LHCN-M2 (cell line): Measurements from ENCODE around the gene RNF169. TPM values are rescaled to one million over a fixed set of nuclear protein-coding genes. Genes with fewer than 3 reads are reported as not detected.
A peak's percentile ranks its signal among the peaks of the same experiment; 100 is the strongest.
"Not testable (repeated sequence)": the region's sequence is repeated elsewhere in the genome, so short reads cannot be mapped to it uniquely, and the experiment has no call there.

ENCODE experiments used
- DNase-seq: peaks from one replicate; pipeline ENCODE4 v3.0.0-alpha.2; 2012; ENCODE audit warnings: low read depth
- total RNA-seq: library from RNA; depleted of rRNA; stranded (reverse); fragments of >200 nt; gene quantifications from 2 replicates; pipeline ENCODE4 v1.2.3, GENCODE V29; 2014

Gene RNF169
- total RNA-seq, 1 experiment from 2014 or later, result 14.9 TPM

GRCh38 chr11:74822170-74822569 lies 73.5 kb downstream of the RNF169 start:
- peak; percentile 36 for DNase-seq

DNA sequence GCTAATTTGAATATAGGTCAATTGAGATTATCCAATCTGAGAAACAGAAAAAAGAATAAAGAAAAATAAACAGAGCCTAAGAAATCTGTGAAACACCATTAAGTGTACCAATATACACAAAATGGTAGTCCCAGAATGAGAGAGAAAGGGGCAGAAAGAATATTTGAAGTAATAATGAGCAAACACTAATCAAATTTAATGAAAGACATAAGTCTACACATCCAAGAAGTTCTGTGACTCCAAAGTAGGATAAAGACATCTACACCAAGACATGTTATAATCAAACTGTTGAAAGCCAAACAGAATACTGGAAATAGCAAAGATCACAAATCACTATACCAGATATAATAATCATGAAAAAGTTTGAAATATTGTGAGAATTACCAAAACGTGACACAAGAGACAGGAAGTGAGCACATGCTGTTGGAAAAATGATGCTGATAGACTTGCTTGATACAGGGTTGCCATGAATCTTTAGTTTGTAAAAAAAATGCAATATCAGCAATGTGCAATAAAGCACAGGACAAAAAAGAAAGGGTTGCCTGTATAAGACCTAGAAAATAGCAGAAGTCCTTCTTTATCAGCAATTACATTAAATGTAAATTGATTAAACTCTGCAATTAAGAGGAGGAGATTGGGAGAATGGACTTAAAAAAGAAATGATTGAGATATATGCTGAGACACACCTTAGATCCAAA lies 75.8 kb downstream of the RNF169 start:
- no peak for DNase-seq

DNA sequence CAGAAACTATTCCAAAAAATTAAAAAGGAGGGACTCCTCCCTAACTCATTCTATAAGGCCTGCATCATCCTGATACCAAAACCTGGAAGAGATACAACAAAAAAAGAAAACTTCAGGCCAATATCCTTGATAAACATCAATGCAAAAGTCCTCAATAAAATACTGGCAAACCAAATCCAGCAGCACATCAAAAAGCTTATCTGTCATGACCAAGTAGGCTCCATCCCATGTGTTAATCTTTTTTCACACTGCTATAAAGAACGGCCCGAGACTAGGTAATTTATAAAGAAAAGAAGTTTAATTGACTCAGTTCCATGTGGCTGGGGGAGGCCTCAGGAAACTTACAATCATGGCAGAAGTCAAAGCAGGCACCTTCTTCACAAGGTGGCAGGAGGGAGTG lies 76.9 kb downstream of the RNF169 start:
- DNase-seq, result not testable (repeated sequence)

DNA sequence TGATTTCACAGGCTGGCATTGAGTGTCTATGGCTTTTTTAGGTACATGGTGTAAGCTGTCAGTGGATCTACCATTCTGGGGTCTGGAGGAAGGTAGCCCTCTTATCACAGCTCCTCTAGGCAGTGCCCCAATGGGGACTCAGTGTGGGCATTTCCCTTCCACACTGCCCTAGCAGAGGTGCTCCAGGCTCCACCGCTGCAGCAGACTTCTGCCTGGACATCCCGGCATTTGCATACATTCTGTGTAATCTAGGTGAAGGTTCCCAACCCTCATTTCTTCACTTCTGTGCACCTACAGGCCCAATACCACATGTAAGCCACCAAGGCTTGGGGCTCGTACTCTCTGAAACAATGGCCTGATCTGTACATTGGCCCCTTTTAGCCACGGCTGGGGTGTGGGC lies 78.3 kb downstream of the RNF169 start:
- no peak for DNase-seq

DNA sequence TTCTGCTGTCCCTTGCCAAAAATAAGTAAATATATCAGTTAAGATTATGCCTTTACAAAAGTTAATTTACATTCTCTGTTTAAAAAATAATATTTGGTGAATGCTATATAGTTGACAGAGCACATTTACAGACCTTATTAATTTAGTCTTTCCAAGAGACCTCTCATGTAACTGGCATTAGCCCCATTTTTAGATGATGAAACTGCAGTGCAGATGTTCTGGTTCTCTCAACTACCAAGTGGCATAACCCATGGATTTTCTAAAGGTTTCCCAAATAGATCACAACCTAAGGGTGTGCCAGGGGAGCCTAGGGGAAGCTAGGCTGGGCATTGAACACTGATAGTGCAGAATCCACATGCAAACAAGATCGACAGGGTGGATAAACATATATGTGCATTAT lies 88.5 kb downstream of the RNF169 start:
- DNase-seq, result no peak

GRCh38 chr11:74838188-74838587 lies 89.5 kb downstream of the RNF169 start:
- DNase-seq, result no peak

- no peak for DNase-seq
Observed at GRCh38 chr11:74839446-74839845, 90.8 kb downstream of the RNF169 start.

DNA sequence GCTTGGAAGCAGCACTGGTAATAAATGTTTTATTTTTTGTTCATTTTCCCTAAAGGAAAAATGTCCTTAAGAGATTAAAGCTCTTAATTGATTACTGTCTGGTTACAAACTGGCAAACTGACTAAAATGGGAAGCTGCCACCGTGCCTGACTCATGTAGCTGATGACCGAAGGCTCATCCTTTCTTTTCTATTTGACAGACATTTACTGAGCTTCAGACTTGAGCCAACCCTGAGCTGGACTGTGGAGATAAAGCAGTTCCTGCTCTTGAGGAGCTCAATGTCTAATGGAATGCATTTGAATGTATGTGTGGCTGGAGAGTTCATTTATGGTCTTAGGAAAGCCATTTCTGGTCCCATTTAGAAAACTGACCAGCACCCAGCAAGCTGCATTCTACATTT lies 91.3 kb downstream of the RNF169 start:
- no peak for DNase-seq

DNA sequence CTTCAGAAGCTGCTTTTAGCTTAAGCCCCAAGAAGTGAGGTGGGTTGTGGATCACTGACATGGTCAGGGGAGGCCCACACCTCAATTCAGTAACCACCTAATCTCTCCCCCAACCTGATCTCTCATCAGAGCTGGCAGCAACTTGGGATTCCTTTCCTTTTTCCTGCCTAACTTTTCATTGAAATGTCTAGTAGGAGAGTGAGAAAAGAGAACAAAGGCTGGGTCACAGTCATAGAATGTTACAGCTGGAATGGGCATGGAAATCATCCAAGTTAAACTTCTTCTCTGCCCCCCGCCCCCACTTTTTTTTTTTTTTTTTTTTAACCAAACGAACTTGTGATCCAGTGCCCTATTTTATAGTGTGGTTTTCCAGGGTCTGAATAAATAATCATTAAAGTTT lies 91.8 kb downstream of the RNF169 start:
- DNase-seq, result no peak

DNA sequence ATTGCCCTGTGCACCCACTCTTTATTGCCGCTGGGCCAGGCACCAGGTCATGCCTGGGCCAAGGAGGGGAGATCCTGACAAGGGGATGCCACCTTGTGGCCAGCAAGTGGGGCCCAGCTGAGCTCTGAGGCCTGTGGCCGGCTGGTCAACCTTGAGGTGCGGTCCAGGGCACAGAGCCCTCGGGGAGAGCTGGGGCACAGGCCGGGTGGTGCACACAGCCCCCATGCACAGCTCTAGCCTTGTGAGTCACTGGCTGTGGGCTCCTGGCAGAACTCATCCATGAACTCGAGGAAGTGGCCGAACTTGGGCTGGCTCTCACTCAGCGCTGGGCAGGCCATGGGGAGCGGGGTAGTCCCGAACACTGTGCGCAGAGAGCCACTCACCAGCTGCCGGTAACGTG lies 94.3 kb downstream of the RNF169 start:
- DNase-seq, result no peak

DNA sequence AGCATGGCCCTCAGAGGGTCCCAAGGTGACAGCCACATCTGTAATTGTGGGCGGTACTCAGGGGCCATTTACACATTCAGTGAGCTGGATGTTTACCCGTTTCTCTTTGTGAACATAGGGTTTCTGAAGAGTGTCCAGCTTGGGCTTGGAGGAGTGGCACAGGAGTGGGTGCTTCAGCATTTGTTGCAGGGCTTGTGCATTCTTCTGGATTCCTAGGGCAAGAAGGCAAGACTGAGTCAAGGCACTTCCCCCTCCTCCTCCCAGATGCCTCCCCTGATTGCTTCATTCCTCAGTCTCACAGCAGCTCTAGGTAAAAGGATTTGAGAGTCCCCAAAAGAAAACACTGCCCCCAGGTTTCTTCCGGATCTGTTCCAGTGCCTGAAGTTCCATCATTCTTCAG lies 95.4 kb downstream of the RNF169 start:
- DNase-seq, result no peak

GRCh38 chr11:74844865-74845264 lies 96.2 kb downstream of the RNF169 start:
- no peak for DNase-seq

GRCh38 chr11:74845978-74846517 lies 97.4 kb downstream of the RNF169 start:
- DNase-seq, result no peak

DNA sequence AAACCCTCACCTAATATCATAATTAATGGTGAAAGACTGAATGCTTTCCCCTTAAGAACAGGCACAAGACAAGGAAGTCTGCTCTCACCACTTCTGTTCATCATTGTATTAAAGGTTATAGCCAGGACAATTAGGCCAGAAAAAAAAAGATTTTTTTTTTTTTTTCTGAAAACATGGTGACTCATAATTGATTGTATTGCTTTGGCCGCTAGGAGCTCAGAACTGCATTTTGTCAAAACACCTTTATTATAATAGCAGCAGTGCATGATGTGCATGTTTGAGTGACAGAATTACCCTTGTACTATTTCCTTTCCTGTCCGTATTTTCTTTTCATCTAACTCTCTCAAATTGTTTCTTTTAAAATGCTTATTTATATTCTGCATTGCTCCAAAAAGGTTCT lies 98.1 kb downstream of the RNF169 start:
- DNase-seq, result no peak

- DNase-seq, result no peak
Observed at GRCh38 chr11:74847395-74847794, 98.7 kb downstream of the RNF169 start.

- DNase-seq, result no peak
Observed at GRCh38 chr11:74847895-74848294, 99.2 kb downstream of the RNF169 start.

DNA sequence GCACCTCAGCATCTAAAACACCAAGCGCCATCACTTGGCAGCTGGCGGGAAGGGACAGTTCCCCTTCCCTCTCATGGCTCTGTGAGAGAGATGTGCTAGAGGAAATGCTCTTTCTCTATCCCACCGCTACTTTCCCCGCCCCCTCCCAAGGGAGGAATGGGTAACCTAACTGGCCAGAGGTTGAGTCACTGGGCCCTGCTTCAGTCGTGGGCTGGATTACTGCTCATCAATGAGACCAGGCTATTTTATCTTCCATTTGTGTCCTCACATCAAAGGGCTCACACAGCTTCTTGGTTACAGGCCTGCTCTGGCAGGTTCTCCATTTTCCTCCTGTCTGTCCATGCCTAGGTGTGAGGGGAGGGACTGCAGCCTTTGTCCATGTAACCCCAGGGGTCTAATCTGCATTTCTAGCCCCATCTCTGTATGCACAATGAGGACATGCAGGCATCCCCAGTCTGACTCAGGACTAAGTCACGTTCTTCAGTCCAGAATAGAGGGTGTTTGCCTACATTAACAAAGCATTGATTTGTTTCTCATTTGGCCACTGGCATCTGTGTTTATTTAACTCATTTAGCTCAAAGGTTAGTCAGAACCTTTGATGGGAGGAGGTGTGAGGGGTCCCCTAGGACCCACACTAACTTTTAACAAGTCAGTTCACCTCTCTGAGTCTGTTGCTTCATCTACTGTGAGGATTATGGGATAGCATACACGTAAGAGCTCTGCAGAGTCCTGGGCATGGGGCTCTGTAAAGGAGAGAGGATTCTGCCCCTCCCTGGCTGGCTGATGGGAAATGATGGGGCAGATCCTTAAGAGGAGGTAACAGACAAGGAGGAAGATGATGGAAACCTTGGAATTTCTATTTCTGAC lies 101.1 kb downstream of the RNF169 start:
- peak; percentile 95 for DNase-seq

GRCh38 chr11:74853223-74853622 lies 104.6 kb downstream of the RNF169 start:
- no peak for DNase-seq

DNA sequence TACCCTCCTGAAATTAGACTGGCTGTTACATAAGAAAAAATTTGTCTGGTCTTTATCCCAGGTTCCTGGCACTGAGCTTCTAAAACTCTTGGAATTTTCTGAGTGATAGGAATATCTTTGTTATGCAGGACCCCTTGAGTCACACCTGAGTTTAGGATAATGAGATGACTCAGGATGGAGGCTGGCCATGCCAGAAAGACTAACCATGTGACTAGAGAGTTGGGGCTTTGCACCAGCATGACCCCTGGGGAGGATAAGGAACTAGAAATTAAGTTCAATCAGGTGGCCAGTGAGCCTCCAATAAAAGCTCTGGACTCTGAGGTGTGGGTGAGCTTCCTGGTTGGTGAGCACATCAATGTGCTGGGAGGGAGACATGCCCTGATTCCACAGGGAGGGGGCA lies 112.1 kb downstream of the RNF169 start:
- no peak for DNase-seq

- DNase-seq, result no peak
Observed at GRCh38 chr11:74863410-74863809, 114.8 kb downstream of the RNF169 start.

GRCh38 chr11:74866557-74866956 lies 117.9 kb downstream of the RNF169 start:
- no peak for DNase-seq

GRCh38 chr11:74870485-74870884 lies 121.8 kb downstream of the RNF169 start:
- DNase-seq, result peak; percentile 34

- DNase-seq, result no peak
Observed at GRCh38 chr11:74871037-74871436, 122.4 kb downstream of the RNF169 start.
